GM10266 (cell line): ENCODE data around the gene ARHGAP26.

Source experiments
- DNase-seq: peaks from one replicate; pipeline ENCODE4 v3.0.0; 2012; ENCODE audit errors: extremely low spot score
- CTCF ChIP-seq: IDR thresholded peaks from 2 replicates; pipeline ENCODE4 v1.5.1; 2012; ENCODE audit warnings: mild to moderate bottlenecking, low read depth; ENCODE audit not compliant: control insufficient read depth, insufficient read depth; ENCODE audit errors: missing control alignments

The ARHGAP26 gene

DNA sequence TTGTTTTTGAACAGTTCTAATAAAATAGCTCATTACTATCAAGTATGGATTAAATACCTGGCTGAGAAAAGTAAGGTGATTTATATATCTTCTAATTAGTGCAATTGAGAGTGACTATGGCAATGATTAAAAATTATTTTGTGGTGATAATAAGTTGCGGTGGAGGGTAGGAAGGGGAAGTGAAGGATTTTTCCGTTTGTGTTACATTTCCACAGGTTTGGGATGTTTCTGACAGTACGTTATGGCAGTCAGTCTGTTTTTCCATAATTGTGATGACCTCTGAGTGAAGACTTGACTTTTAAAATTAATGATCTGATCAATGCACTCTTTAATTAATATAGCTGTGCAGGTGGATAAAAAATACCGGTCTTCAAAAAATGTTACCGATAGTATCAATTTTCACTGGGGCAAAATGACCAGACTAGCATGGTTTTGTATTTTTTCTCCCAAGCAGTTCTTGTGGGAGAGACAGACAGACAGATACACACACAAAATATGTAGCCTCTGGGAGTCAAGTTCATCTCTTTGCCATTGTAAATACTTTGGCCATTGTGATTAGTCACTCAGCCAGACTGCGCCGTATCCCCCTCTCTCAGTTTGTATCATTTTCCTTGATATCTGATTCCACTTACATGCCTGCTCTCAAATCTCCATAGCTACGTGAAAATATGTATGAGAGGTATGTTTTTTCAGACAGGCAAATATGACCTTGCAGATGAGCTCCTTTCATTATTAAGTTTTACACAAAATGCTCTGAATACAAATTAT is 60.2 kb downstream of the ARHGAP26 start:
- no peak for TF ChIP-seq CTCF
- no peak for DNase-seq

DNA sequence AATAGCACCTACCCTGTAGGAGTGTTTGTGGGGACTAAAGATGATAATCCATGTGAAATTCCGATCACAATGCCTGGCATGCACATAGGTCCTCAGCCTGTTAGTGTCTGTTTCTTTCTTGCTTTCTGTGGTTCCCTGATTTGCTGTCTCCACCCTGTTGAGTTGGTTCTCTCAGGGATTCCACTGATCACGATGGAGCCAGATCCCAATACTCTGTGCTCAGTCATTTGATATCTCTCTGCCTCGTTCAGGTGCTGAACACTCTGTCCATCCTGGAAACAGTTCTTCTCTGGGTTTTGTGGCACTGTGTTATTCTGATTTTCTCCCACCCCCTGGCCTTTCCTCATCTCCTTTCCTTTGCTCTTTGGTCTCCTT is 60.8 kb downstream of the ARHGAP26 start:
- no peak for TF ChIP-seq CTCF
- DNase-seq = no peak

DNA sequence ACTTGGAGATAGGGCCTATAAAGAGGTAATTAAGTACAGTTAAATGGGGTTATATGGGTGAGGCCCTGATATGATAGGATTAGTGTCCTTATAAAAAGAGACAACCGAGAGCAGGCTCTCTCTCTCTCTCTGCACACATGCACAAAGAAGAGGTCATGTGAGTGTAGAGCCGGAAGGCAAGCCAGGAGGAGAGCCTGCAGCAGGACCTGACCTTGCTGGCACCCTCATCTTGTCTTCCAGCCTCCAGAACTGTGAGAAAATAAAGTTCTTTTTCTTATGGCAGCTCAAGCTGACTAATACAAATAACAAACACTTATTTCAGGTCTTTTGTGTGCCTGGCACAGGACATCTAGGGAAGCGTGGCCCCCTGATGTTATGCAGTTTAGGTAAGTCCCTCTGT is 62.1 kb downstream of the ARHGAP26 start:
- no peak for DNase-seq
- no peak for TF ChIP-seq CTCF

- TF ChIP-seq CTCF = no peak
- no peak for DNase-seq
Measured at GRCh38 chr5:142833517-142834449, 63.6 kb downstream of the ARHGAP26 start.

- no peak for TF ChIP-seq CTCF
Measured at GRCh38 chr5:142834504-142834903, 64.3 kb downstream of the ARHGAP26 start.

DNA sequence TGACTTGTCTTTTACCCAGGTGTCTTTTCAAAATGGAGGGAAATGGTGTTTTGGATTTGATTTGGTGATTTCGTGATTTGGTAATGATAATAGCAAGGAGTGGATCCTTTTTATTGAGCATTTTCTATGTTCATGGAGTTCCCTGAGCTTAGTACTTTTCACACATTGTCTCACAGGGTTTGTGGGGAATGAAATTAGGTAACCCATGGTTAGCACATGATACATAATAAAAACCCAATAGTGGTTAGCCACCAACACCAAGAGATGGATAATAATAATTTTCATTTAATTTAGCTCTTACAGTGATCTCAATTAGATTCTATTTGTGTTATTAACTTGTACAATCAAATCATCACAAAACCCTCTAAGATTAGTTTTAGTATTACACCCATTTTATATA is 65.4 kb downstream of the ARHGAP26 start:
- no peak for TF ChIP-seq CTCF
- DNase-seq = no peak

More at GRCh38 chr5:142834504-142834903, 64.3 kb downstream of the ARHGAP26 start:
- no peak for DNase-seq

DNA sequence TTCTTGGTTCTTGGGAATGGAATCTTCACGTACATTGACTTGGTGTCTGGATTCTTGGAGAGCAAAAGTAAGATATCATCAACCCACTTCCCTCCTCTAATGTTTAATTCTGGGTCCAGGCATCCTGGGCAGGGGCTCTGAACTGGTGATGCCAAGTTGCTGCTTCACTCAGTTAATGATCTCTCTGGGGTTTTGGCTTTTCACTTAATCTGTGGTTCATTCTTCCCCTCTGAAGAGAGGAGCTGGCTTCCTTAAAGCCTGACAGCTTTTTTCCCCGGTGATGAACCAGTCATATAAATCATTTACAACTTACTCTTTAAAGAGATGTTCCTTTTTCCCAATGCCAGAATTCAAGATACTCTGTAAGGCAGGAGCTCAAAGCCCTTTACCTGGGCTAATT is 65.9 kb downstream of the ARHGAP26 start:
- no peak for TF ChIP-seq CTCF
- no peak for DNase-seq
